ENCODE data around the gene EXOSC2. TPM values are rescaled to one million over a fixed set of nuclear protein-coding genes. Genes with fewer than 3 reads are reported as not detected.

EXOSC2 gene
- 16.8 and 28.3 TPM in 2 replicates for total RNA-seq

GRCh38 chr9:130693426-130694191, at the start of gene EXOSC2:
Gene EXOSC2, plus strand, starts transcription at chr9:130693780. Its CDS starts 12 bp downstream, at chr9:130693792.

GRCh38 chr9:130664251-130665028, 29.1 kb upstream of the EXOSC2 start, which contains the start of gene PRDM12:
Gene PRDM12, plus strand, starts transcription at chr9:130664594. Its CDS starts 60 bp downstream, at chr9:130664654.

Other genes starting within 250 kb of the EXOSC2 start
- 1.5 and 2.0 TPM in 2 replicates for gene ASS1, start 248.8 kb upstream of the EXOSC2 start, total RNA-seq
- 31.8 and 32.3 TPM in 2 replicates for gene FUBP3, start 114.2 kb upstream of the EXOSC2 start, total RNA-seq
- gene PRDM12, start 29.2 kb upstream of the EXOSC2 start, total RNA-seq = not detected in 2 replicates
- gene ABL1, start 141.5 kb downstream of the EXOSC2 start, total RNA-seq = 17.8 and 29.1 TPM in 2 replicates
- gene QRFP, start 203.0 kb downstream of the EXOSC2 start, total RNA-seq = not detected in 2 replicates
- gene FIBCD1, start 245.5 kb downstream of the EXOSC2 start, total RNA-seq = not detected in 2 replicates

Data from dermis lymphatic vessel endothelial cell (primary cell).